HepG2 (cell line): ENCODE measurements around the gene OR8B12. TPM values are rescaled to one million over a fixed set of nuclear protein-coding genes. Genes with fewer than 3 reads are reported as not detected.

Source experiments
- ATAC-seq: fragments of 200-7000 bp; cut with Tn5 transposase; 3 replicates; pipeline ENCODE4 v1.9.1; 2020; ENCODE audit warnings: mild to moderate bottlenecking, moderate library complexity
- BruUV-seq: library from RNA; stranded (reverse); fragments of 400-500 nt; replicated peaks from 2 replicates; lab custom pipeline; 2021; lab: Mats Ljungman, UMichigan
- CTCF ChIA-PET: fragments of 300-600 bp; formaldehyde crosslinking; extraction: SDS; loops from one replicate; lab custom pipeline; 2021; ENCODE audit warnings: low total read pairs, inconsistent platforms, low intra/inter-chr PET ratio; lab: Yijun Ruan, JAX
- POLR2A ChIA-PET: fragments of 350-600 bp; sonication (Branson Sonifier 250); formaldehyde crosslinking; loops from one replicate; lab custom pipeline; 2020; ENCODE audit warnings: antibody characterized with exemption, inconsistent platforms; lab: Yijun Ruan, JAX
- DNase-seq: peaks from one replicate; pipeline ENCODE4 v3.0.0-alpha.2; 2015; ENCODE audit warnings: low spot score
- FAIRE-seq: peaks from 3 replicates; lab custom pipeline; 2011; peaks lifted over from hg19 to GRCh38; lab: Jason Lieb, UNC
- H2AFZ ChIP-seq: one replicate; pipeline ENCODE4 v1.6.1; 2011; ENCODE audit warnings: low read length, inconsistent platforms
- H3K27ac ChIP-seq: fragments of 300-600 bp; 3 replicates; pipeline ENCODE4 v1.8.0; 2011; ENCODE audit warnings: mixed run types, mild to moderate bottlenecking, mixed read lengths, low read length, inconsistent platforms; ENCODE audit not compliant: insufficient read depth; ENCODE audit errors: extremely low read length
- H3K27me3 ChIP-seq, 2 experiments: fragments of 200-600 bp in 1 of 2; 2 replicates in 1 of 2; 3 replicates in 1 of 2; pipeline versions ENCODE4 v1.6.0 to v1.8.0; 2011; ENCODE audit warnings: low read length in 2 of 2, mild to moderate bottlenecking in 2 of 2, moderate library complexity in 2 of 2, inconsistent platforms in 1 of 2; ENCODE audit not compliant: insufficient read depth in 2 of 2, control insufficient read depth in 1 of 2
- H3K36me3 ChIP-seq, 2 experiments: fragments of 200-600 bp in 1 of 2; replicated peaks in 1 of 2; 2 replicates in 1 of 2; 3 replicates in 1 of 2; pipeline versions ENCODE4 v1.5.1 to v1.8.0; 2011; ENCODE audit warnings: low read length in 2 of 2, inconsistent platforms in 1 of 2; ENCODE audit not compliant: insufficient read depth in 2 of 2, control insufficient read depth in 1 of 2
- H3K4me1 ChIP-seq: 2 replicates; pipeline ENCODE4 v1.5.1; 2012; ENCODE audit warnings: low read length, inconsistent platforms; ENCODE audit not compliant: insufficient read depth
- H3K4me2 ChIP-seq: 2 replicates; pipeline ENCODE4 v1.6.0; 2011; ENCODE audit warnings: low read depth, low read length, inconsistent platforms
- H3K4me3 ChIP-seq, 3 experiments: fragments of 200-600 bp in 1 of 3; sonication (generic), shearing (Covaris generic) in 1 of 3; replicated peaks in 1 of 3; 2 replicates each; pipeline ENCODE4 v1.5.1; 2011 to 2016; ENCODE audit warnings: low read length in 3 of 3, inconsistent platforms in 2 of 3, low read depth in 2 of 3, mild to moderate bottlenecking in 2 of 3, control low read depth in 1 of 3, mixed read lengths in 1 of 3; ENCODE audit not compliant: insufficient read depth in 1 of 3
- H3K79me2 ChIP-seq: one replicate; pipeline ENCODE4 v1.6.1; 2011; ENCODE audit warnings: low read length, inconsistent platforms; ENCODE audit not compliant: insufficient read depth
- H3K9ac ChIP-seq: 2 replicates; pipeline ENCODE4 v1.6.0; 2011; ENCODE audit warnings: mild to moderate bottlenecking, low read depth, low read length, inconsistent platforms; ENCODE audit not compliant: insufficient read depth
- H3K9me3 ChIP-seq: 2 replicates; pipeline ENCODE4 v1.5.1; 2012; ENCODE audit warnings: mild to moderate bottlenecking, low read length
- H4K20me1 ChIP-seq: 2 replicates; pipeline ENCODE4 v1.6.0; 2011; ENCODE audit warnings: inconsistent platforms, mild to moderate bottlenecking, low read length, moderate library complexity; ENCODE audit not compliant: insufficient read depth
- DMAP1 ChIP-seq: IDR thresholded peaks from 2 replicates; pipeline ENCODE4 v1.6.1; 2016
- FOXP1 ChIP-seq, 2 experiments: fragments of 450-650 bp in 1 of 2; IDR thresholded peaks; 2 replicates each; pipeline ENCODE4 v1.6.1; 2017 to 2018; ENCODE audit warnings: antibody characterized with exemption in 1 of 2
- RNF2 ChIP-seq: fragments of 450-650 bp; conservative IDR thresholded peaks from 2 replicates; pipeline ENCODE4 v1.6.1; 2016; ENCODE audit warnings: low read depth
- SNAI1 ChIP-seq: sonication (generic); formaldehyde crosslinking; IDR thresholded peaks from 2 replicates; pipeline ENCODE4 v1.5.0; 2020; ENCODE audit warnings: mild to moderate bottlenecking, missing genetic modification reagents, borderline replicate concordance
- SNAPC2 ChIP-seq: sonication (generic); formaldehyde crosslinking; IDR thresholded peaks from 2 replicates; pipeline ENCODE4 v1.8.1; 2022; ENCODE audit warnings: mild to moderate bottlenecking, missing genetic modification reagents
- TAF1 ChIP-seq: sonication (generic); formaldehyde crosslinking; IDR thresholded peaks from 2 replicates; pipeline ENCODE4 v1.4.0; 2020; ENCODE audit warnings: missing genetic modification reagents
- ZBTB8A ChIP-seq: sonication (generic); formaldehyde crosslinking; IDR thresholded peaks from 2 replicates; pipeline ENCODE4 v1.4.0; 2020; ENCODE audit warnings: mild to moderate bottlenecking, low read depth, missing genetic modification reagents, borderline replicate concordance
- ZNF234 ChIP-seq: sonication (generic); formaldehyde crosslinking; conservative IDR thresholded peaks from 2 replicates; pipeline ENCODE4 v1.5.1; 2020; ENCODE audit warnings: mild to moderate bottlenecking, missing genetic modification reagents
- ZNF720 ChIP-seq: sonication (generic); formaldehyde crosslinking; IDR thresholded peaks from 2 replicates; pipeline ENCODE4 v1.4.0; 2020; ENCODE audit warnings: missing genetic modification reagents
- WGBS: methylation state at CpG from one replicate; pipeline ENCODE4 v1.1.6; 2017; ENCODE audit warnings: low lambda C conversion rate; 5-methylcytosine and 5-hydroxymethylcytosine counted together
- in situ Hi-C: cut with HindIII; loops from 2 replicates; pipeline ENCODE4 v1.10.0; 2017; ENCODE audit warnings: low pct_unique_long_range_greater_than_20kb; ENCODE audit not compliant: extremely low pct_ligation_motif_present
- intact Hi-C: fragments of 100-400 bp; cut with micrococcal nuclease; formaldehyde crosslinking; loops from one replicate; pipeline ENCODE4 v1.10.0; 2022; ENCODE audit not compliant: unreplicated experiment
- polyA plus RNA-seq, 8 experiments: library from polyadenylated mRNA; depleted of rRNA in 3 of 8; stranded (reverse) in 7 of 8; unstranded in 1 of 8; fragments of >200 nt; fragmentation: Illumina TruSeq in 4 of 8; extraction: Trizol in 4 of 8; gene quantifications; 2 replicates each; pipeline versions ENCODE4 v1.2.1 to v1.2.3, GENCODE V29; 2011 to 2016; ENCODE audit warnings: low read depth in 4 of 8, missing spikeins in 1 of 8, mixed read lengths in 1 of 8; ENCODE audit not compliant: insufficient read depth in 1 of 8
- total RNA-seq, 5 experiments: library from RNA; depleted of rRNA; stranded (reverse); fragments of >200 nt; fragmentation: Illumina TruSeq; extraction: Trizol; gene quantifications; 2 replicates each; pipeline ENCODE4 v1.2.3, GENCODE V29; 2016; ENCODE audit warnings: low read depth in 1 of 5

The OR8B12 gene
- total and polyA plus RNA-seq, 2 of the 13 experiments (the other 11 are each of a cell fraction or from before 2014, with no cell fraction given), result not detected

DNA sequence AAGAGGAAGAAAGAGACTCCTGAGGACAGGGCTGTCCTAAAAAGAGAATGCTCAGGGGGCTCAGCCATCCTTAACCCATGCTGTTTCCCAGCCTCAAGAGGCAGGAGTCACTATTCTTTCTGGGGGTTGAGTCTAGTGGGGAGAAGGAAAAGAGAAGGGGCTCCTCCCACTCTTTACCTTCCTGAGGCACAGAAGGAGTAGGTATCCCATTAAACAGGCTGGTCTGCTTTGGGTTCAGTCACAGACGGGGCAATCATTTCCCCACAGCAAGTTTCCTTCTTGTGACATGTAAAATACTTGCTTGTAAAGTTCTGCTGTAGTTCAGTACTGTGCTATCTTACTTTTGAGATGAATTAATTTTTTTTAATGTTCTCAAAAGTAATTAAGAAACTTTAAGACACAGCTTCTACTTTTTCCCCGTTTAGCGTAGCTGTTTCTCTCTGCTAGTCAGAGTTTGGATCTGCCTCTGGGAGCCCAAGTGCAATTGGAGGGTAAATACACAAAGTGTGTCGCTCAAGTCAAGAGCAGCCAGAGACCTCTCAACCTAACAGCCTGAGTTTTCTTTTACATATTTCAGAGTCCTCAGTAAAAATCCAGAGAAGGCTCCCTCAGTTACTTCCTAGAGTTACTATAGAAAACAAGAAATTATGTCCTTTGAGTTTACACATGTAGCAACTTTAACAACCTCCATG lies 41.4 kb upstream of the OR8B12 start:
- no peaks in the 10 kb centered on the region for H4K20me1 ChIP-seq
- TF ChIP-seq RNF2 (no peak), SNAPC2 (CRISPR knock-in tag) (no peak)
- TF ChIP-seq, all 625 proteins: peak for 0
- 5% methylated on average over 3 of the region's 4 CpGs for WGBS
- H3K4me1 ChIP-seq, result no peaks in the 10 kb centered on the region
- intact Hi-C loops (no loop called here), in situ Hi-C loops (loop anchor here (5.0 kb wide), 1 partner anchor 168 kb away; no protein-coding TSS in a partner anchor)
- H3K36me3 ChIP-seq, result no peaks in the 10 kb centered on the region
- no peak for ATAC-seq
- H3K79me2 ChIP-seq, result no peaks in the 10 kb centered on the region
- H3K4me3 ChIP-seq, result no peak overlapping the region
- no peak for FAIRE-seq
- H3K27me3 ChIP-seq, result peaks cover 0 to 8% of the 10 kb centered on the region in 2 experiments; a peak in 2 of 5 replicates
- no peak overlapping the region for H2AFZ ChIP-seq
- DNase-seq, result no peak
- H3K9me3 ChIP-seq, result no peaks in the 10 kb centered on the region
- POLR2A ChIA-PET, result no interaction called here
- BruUV-seq, result no TSS peak
- H3K4me2 ChIP-seq, result no peak overlapping the region
- no peak overlapping the region for H3K9ac ChIP-seq
- H3K27ac ChIP-seq, result no peak overlapping the region
- CTCF ChIA-PET, result interaction anchor here (1.7 to 3.2 kb wide), 2 partner anchors 169 to 183 kb away, joined by 6 to 29 read pairs; no protein-coding TSS in a partner anchor

DNA sequence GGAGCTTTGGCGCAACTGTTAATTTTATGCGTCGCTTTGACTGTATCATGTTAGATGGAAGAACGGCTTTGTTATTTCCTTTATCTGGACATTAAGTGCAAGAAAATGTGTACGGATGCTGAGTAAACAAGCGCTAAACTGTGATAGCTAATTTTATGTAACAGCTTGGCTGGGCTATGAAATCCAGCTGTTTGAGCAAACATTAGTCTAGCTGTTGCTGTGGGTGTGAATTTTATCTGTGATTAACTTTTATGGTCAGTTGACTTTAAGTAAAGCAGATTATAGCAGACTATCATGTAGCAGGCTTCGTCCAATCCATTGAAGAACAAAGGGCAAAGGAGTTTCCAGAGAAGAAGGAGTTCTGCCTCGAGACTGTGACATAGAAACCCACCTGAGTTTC lies 40.3 kb upstream of the OR8B12 start:
- Histone ChIP-seq H3K27me3 (peaks cover 0 to 9% of the 10 kb centered on the region in 2 experiments; a peak in 2 of 5 replicates), H3K4me2 (no peak overlapping the region), H3K27ac (no peak overlapping the region), H3K79me2 (no peaks in the 10 kb centered on the region), H2AFZ (no peak overlapping the region), H4K20me1 (no peaks in the 10 kb centered on the region), H3K9ac (no peak overlapping the region), H3K9me3 (no peaks in the 10 kb centered on the region), H3K4me1 (no peaks in the 10 kb centered on the region), H3K4me3 (no peak overlapping the region), H3K36me3 (no peaks in the 10 kb centered on the region)
- POLR2A ChIA-PET, result no interaction called here
- DNase-seq (no peak), ATAC-seq (no peak), FAIRE-seq (no peak)
- no TSS peak for BruUV-seq
- 37% methylated on average over 7 of the region's 8 CpGs for WGBS
- no peak for TF ChIP-seq ZNF720 (CRISPR knock-in tag)
- no peak for TF ChIP-seq ZBTB8A (CRISPR knock-in tag)
- TF ChIP-seq ZNF234 (CRISPR knock-in tag), result no peak
- no peak for TF ChIP-seq DMAP1
- TF ChIP-seq FOXP1 (IDR thresholded peaks at IDR 0.05), result no peak
- TF ChIP-seq FOXP1 (CRISPR knock-in tag; IDR thresholded peaks at IDR 0.05), result no peak
- TF ChIP-seq TAF1 (CRISPR knock-in tag), result no peak
- no peak for TF ChIP-seq SNAI1
- intact Hi-C loops (no loop called here), in situ Hi-C loops (no loop called here)
- CTCF ChIA-PET, result no interaction called here
